HEK293T (cell line): ENCODE results near the gene CXCL11.

Experiments used
- BHLHE40 ChIP-seq: fragments of 450-650 bp; IDR thresholded peaks from 2 replicates; pipeline ENCODE4 v1.6.1; 2016; ENCODE audit warnings: mild to moderate bottlenecking, moderate library complexity, borderline replicate concordance
- HDGF ChIP-seq: fragments of 450-650 bp; IDR thresholded peaks from 2 replicates; pipeline ENCODE4 v1.6.1; 2017; ENCODE audit warnings: antibody characterized with exemption, borderline replicate concordance
- SP1 ChIP-seq: fragments of 450-650 bp; IDR thresholded peaks from 2 replicates; pipeline ENCODE4 v1.6.1; 2017
- ZNF384 ChIP-seq: fragments of 450-650 bp; IDR thresholded peaks from 2 replicates; pipeline ENCODE4 v1.6.1; 2016
- TF ChIP-seq, protein P1 (sequence below): fragments of 450-650 bp; IDR thresholded peaks from 2 replicates; pipeline ENCODE4 v1.6.1; 2016

DNA sequence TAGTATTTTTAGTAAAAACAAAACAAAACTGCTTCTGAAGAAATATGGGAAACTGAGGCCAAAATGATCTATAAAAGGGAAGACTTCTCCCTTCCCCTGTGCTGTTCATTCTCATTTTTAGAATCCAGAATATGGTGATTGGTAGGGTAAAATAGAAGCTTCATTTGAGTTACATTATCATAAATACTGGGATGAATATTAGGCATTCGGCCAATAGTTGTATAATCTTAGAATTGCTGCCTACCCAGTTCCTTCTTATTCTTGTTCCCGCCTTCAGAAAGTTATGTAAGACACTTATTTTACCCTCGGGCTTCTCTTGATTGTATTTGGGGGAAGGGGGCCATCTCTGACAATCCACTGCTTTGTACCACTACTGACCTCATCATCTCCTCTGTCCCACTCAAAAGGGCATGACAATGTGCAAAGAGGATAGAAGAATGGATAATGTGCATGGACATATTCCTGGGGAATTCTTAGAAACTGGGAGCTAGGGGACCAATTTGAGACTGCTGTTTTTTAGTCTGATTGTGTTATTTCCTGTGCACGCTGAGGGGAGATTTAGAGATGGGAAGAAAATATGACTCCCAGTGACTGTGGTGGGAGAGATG lies 39.2 kb upstream of the CXCL11 start:
- no peak for TF ChIP-seq ZNF384
- no peak for TF ChIP-seq HDGF
- TF ChIP-seq, protein P1, sequence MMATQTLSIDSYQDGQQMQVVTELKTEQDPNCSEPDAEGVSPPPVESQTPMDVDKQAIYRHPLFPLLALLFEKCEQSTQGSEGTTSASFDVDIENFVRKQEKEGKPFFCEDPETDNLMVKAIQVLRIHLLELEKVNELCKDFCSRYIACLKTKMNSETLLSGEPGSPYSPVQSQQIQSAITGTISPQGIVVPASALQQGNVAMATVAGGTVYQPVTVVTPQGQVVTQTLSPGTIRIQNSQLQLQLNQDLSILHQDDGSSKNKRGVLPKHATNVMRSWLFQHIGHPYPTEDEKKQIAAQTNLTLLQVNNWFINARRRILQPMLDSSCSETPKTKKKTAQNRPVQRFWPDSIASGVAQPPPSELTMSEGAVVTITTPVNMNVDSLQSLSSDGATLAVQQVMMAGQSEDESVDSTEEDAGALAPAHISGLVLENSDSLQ, result no peak
- TF ChIP-seq SP1, result no peak
- no peak for TF ChIP-seq BHLHE40
